Measurements from ENCODE around the gene ZNF23.

The ZNF23 gene

DNA sequence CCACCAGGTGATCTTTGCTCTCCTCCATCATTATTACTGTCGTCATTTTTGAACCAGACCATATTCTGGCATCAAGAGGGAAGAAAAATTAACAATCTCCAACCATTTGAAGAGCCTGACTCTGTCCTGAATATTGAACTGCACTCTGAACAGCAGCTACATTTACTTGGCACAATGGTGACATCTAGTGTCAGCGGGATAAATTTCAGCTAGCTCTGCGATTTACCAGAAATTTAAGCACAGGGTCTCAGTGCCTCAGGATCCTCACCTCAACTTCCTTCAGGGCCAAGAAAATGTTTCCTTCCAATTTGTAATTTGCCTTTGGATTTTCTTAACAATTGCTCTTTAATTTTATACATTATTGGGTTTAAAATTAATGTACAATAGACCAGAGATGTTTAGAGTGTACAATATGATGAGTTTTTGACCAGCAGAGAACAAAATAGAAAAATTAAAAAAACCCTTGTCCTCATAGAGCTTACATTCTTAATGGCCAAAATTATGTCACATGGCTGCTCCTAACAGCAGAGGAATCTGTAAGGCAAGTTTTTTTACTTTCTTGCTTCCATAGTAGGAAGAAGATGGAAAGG is 37.8 kb upstream of the ZNF23 start:
- Histone ChIP-seq H3K4me3 (ENCODE audit: low read depth, low read length) (no peak overlapping the region), H3K27ac (no peak overlapping the region), H3K36me3 (replicated peaks) (no peaks in the 10 kb centered on the region), H3K27me3 (replicated peaks) (no peaks in the 10 kb centered on the region)
- in situ Hi-C loops (cut with HindIII; ENCODE audit: low pct_ligation_motif_present, low sequenced_read_pairs) = no loop called here
- TF ChIP-seq, protein P1, sequence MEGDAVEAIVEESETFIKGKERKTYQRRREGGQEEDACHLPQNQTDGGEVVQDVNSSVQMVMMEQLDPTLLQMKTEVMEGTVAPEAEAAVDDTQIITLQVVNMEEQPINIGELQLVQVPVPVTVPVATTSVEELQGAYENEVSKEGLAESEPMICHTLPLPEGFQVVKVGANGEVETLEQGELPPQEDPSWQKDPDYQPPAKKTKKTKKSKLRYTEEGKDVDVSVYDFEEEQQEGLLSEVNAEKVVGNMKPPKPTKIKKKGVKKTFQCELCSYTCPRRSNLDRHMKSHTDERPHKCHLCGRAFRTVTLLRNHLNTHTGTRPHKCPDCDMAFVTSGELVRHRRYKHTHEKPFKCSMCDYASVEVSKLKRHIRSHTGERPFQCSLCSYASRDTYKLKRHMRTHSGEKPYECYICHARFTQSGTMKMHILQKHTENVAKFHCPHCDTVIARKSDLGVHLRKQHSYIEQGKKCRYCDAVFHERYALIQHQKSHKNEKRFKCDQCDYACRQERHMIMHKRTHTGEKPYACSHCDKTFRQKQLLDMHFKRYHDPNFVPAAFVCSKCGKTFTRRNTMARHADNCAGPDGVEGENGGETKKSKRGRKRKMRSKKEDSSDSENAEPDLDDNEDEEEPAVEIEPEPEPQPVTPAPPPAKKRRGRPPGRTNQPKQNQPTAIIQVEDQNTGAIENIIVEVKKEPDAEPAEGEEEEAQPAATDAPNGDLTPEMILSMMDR (IDR thresholded peaks at IDR 0.05; ENCODE audit: low read depth, low read length, missing control alignments) = peak; percentile 73
- DNase-seq = peak; percentile 59

DNA sequence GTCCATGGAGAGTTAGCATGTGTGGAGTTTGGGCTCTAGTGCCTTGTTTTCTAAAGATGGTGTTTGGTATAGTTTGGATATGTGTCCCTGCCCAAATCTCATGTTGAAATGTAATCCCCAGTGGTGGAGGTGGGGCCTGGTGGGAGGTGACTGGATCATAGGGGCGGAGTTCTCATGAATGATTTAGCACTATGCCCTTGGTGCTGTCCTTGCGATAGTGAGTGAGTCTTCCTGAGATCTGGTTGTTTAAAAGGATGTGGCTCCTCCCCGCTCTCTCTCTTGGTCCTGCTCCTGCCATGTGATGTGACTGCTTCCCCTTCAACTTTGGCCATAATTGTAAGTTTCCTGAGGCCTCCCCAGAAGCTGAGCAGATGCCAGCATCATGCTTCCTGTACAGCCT is 36.0 kb upstream of the ZNF23 start:
- no peak overlapping the region for H3K4me3 ChIP-seq (ENCODE audit: low read depth, low read length)
- no peak overlapping the region for H3K27ac ChIP-seq
- TF ChIP-seq, protein P1 (IDR thresholded peaks at IDR 0.05; ENCODE audit: low read depth, low read length, missing control alignments) = no peak
- in situ Hi-C loops (cut with HindIII; ENCODE audit: low pct_ligation_motif_present, low sequenced_read_pairs) = no loop called here
- DNase-seq = no peak
- H3K27me3 ChIP-seq (replicated peaks) = no peaks in the 10 kb centered on the region
- H3K36me3 ChIP-seq (replicated peaks) = no peaks in the 10 kb centered on the region

DNA sequence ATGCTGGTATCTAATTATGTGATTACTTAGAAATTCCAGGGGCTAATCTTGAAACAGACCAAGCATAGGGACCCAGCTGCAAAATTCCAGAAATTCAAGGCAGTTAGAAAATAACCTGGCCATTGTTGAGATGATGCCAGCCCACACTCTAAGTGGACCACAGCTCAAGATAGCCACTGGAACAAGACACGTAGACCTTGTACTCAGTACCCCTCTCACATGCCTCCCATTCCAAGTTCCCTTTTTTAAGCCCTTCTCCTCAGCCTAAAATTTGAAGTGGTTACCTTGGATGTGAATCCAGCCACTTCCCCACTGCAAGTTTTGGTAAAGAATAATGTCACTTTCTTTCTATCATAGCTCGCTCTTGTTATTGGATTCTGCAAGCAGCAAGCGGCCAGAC is 31.2 kb upstream of the ZNF23 start:
- TF ChIP-seq, protein P1 (IDR thresholded peaks at IDR 0.05; ENCODE audit: low read depth, low read length, missing control alignments) = no peak
- no peaks in the 10 kb centered on the region for H3K36me3 ChIP-seq (replicated peaks)
- DNase-seq = no peak

DNA sequence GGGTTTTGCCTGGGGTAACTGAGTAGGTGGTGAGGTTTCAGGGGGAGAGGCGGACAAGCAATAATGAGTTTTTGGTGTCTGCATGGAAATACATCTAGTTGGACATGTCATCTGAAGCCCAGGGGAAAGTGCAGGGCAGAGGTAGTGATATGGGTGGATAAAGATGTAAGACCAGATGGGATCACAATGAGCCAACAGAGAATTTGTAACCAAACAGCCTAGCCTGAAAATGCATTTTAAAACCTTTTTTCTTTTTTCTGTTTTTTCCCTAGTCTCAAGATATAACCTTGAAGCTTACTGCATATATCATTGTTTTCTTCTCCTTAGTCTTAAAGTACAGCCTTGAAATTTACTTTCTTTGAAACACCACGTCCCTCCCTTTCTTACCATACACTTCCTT is 30.7 kb upstream of the ZNF23 start:
- Histone ChIP-seq H3K36me3 (replicated peaks) (no peaks in the 10 kb centered on the region), H3K27me3 (replicated peaks) (no peaks in the 10 kb centered on the region), H3K27ac (no peak overlapping the region), H3K4me3 (ENCODE audit: low read depth, low read length) (no peak overlapping the region)
- in situ Hi-C loops (cut with HindIII; ENCODE audit: low pct_ligation_motif_present, low sequenced_read_pairs) = no loop called here
- no peak for DNase-seq
- TF ChIP-seq, protein P1 (IDR thresholded peaks at IDR 0.05; ENCODE audit: low read depth, low read length, missing control alignments) = no peak

More for the DNA sequence above, 31.2 kb upstream of the ZNF23 start:
- Histone ChIP-seq H3K27ac (no peak overlapping the region), H3K4me3 (ENCODE audit: low read depth, low read length) (no peak overlapping the region), H3K27me3 (replicated peaks) (no peaks in the 10 kb centered on the region)
- in situ Hi-C loops (cut with HindIII; ENCODE audit: low pct_ligation_motif_present, low sequenced_read_pairs) = no loop called here

DNA sequence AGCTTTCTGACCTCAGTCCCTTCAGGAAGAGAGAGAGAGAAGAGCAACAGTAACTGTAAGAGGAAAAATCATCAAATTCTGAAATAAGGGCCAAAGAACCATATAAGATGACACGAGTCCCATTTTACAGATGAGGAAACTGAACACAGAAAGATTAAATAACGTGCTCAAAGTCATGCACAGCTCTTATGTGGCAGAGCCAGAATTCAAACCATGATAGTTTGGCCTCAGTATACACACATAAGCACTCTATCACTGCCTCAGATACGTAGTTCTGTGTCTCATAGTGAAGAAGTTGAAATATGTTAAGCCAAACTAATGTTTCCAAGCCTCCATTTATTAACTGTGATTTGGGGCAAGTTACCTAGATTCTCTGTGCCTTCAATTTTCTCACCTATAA is 29.0 kb upstream of the ZNF23 start:
- Histone ChIP-seq H3K4me3 (ENCODE audit: low read depth, low read length) (no peak overlapping the region), H3K27ac (no peak overlapping the region), H3K36me3 (replicated peaks) (no peaks in the 10 kb centered on the region), H3K27me3 (replicated peaks) (no peaks in the 10 kb centered on the region)
- TF ChIP-seq, protein P1 (IDR thresholded peaks at IDR 0.05; ENCODE audit: low read depth, low read length, missing control alignments) = no peak
- DNase-seq = no peak
- in situ Hi-C loops (cut with HindIII; ENCODE audit: low pct_ligation_motif_present, low sequenced_read_pairs) = no loop called here

DNA sequence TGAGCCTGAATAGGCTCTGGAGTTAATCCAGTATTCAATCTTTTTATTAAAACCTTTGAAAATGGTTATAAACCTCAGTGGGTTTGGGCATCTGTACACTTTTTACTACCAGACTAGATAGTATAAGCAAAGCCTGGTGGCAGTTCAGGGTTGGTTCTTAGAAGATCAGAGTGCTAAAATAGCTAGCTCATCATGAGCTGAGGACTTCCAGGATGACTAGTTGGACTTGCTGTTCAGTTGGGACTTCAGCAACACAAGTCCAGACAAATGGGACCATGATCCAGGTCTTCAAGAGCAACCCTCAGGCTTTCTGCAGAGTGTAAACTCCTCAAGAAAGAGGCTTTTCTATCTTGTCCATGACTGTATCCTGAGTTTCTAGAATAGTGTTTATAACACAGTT is 28.3 kb upstream of the ZNF23 start:
- no peaks in the 10 kb centered on the region for H3K27me3 ChIP-seq (replicated peaks)
- no peak overlapping the region for H3K4me3 ChIP-seq (ENCODE audit: low read depth, low read length)
- no peaks in the 10 kb centered on the region for H3K36me3 ChIP-seq (replicated peaks)
- H3K27ac ChIP-seq = no peak overlapping the region
- in situ Hi-C loops (cut with HindIII; ENCODE audit: low pct_ligation_motif_present, low sequenced_read_pairs) = no loop called here
- TF ChIP-seq, protein P1 (IDR thresholded peaks at IDR 0.05; ENCODE audit: low read depth, low read length, missing control alignments) = no peak
- DNase-seq = no peak
